PC-3 (cell line): ENCODE data around the gene LEUTX.

Experiments
- CTCF ChIP-seq: fragments of 300-600 bp; sonication (generic); conservative IDR thresholded peaks from 2 replicates; pipeline ENCODE4 v1.5.1; 2017; ENCODE audit warnings: antibody characterized with exemption, low read depth, mild to moderate bottlenecking, low read length
- EZH2phosphoT487 ChIP-seq: fragments of 300-600 bp; sonication (generic); IDR thresholded peaks from 2 replicates; pipeline ENCODE4 v1.6.1; 2018; ENCODE audit warnings: mild to moderate bottlenecking, antibody characterized with exemption, low read length, borderline replicate concordance

- no peak for TF ChIP-seq CTCF
- TF ChIP-seq EZH2phosphoT487: no peak
Measured at GRCh38 chr19:39749981-39750380, 28.7 kb upstream of the LEUTX start.
